Mesenteric fat pad (tissue), 1 donor: Measurements from ENCODE around the gene RALBP1. TPM values are rescaled to one million over a fixed set of nuclear protein-coding genes. Genes with fewer than 3 reads are reported as not detected.

Experiments
- DNase-seq: peaks from one replicate; pipeline ENCODE4 v3.0.0-alpha.2; 2020; ENCODE audit warnings: low spot score
- total RNA-seq: library from RNA; stranded (reverse); fragmentation: NEBNext Ultra II Directional; extraction: Animal tissue kit (Norgen Biotek cat#: 25700); gene quantifications from one replicate; pipeline ENCODE4 v1.2.1, GENCODE V29; 2021
- donor health status: DM: yes; HTN: yes; CAD: no.

RALBP1 gene
- total RNA-seq, 1 donor from 2014 or later = 58.9 TPM

- no peak for DNase-seq
Measured at GRCh38 chr18:9507565-9508088, 32.3 kb downstream of the RALBP1 start.

GRCh38 chr18:9508446-9509025 lies 33.2 kb downstream of the RALBP1 start:
- DNase-seq = no peak

GRCh38 chr18:9513971-9514512 lies 38.7 kb downstream of the RALBP1 start:
- DNase-seq = no peak

- DNase-seq = no peak
Measured at GRCh38 chr18:9516437-9517064, 41.2 kb downstream of the RALBP1 start.

- DNase-seq = no peak
Measured at GRCh38 chr18:9517869-9518268, 42.6 kb downstream of the RALBP1 start.

GRCh38 chr18:9519399-9519798 lies 44.1 kb downstream of the RALBP1 start:
- DNase-seq = no peak

GRCh38 chr18:9520666-9521065 lies 45.4 kb downstream of the RALBP1 start:
- DNase-seq = no peak

GRCh38 chr18:9521770-9522169 lies 46.5 kb downstream of the RALBP1 start:
- no peak for DNase-seq

- no peak for DNase-seq
Measured at GRCh38 chr18:9522952-9523351, 47.6 kb downstream of the RALBP1 start.

- no peak for DNase-seq
Measured at GRCh38 chr18:9526458-9526857, 51.1 kb downstream of the RALBP1 start.

GRCh38 chr18:9530226-9531009 lies 55.1 kb downstream of the RALBP1 start:
- no peak for DNase-seq

GRCh38 chr18:9531791-9532410 lies 56.6 kb downstream of the RALBP1 start:
- no peak for DNase-seq

- DNase-seq = no peak
Measured at GRCh38 chr18:9534844-9535243, 59.5 kb downstream of the RALBP1 start.

GRCh38 chr18:9535430-9535991 lies 60.2 kb downstream of the RALBP1 start:
- DNase-seq = no peak

- no peak for DNase-seq
Measured at GRCh38 chr18:9536354-9537152, 61.2 kb downstream of the RALBP1 start.

GRCh38 chr18:9537677-9538076 lies 62.4 kb downstream of the RALBP1 start:
- DNase-seq = no peak

- no peak for DNase-seq
Measured at GRCh38 chr18:9539283-9539682, 64.0 kb downstream of the RALBP1 start.

- DNase-seq = no peak
Measured at GRCh38 chr18:9539938-9540337, 64.6 kb downstream of the RALBP1 start.

- DNase-seq = no peak
Measured at GRCh38 chr18:9542924-9543323, 67.6 kb downstream of the RALBP1 start.

GRCh38 chr18:9545029-9545428 lies 69.7 kb downstream of the RALBP1 start:
- no peak for DNase-seq
